ENCODE results near the gene GBP6. TPM values are rescaled to one million over a fixed set of nuclear protein-coding genes. Genes with fewer than 3 reads are reported as not detected.
A peak's percentile ranks its signal among the peaks of the same experiment; 100 is the strongest.

The GBP6 gene
- total and polyA plus RNA-seq, 8 donors = 0.05 to 0.09 (median 0.08) TPM; not detected in 5

- no peaks in the 10 kb centered on the region for H3K4me1 ChIP-seq
- H3K27me3 ChIP-seq = no peaks in the 10 kb centered on the region
- intact Hi-C loops (cut with DNase I) = no loop called here
- H3K9me3 ChIP-seq = no peaks in the 10 kb centered on the region
- 14 to 17% methylated on average over 1 of the region's 1 CpG for WGBS, 2 donors
- no peaks in the 10 kb centered on the region for H3K36me3 ChIP-seq
- H3K27ac ChIP-seq = no peak overlapping the region
- H3K4me3 ChIP-seq = no peak overlapping the region
- FAIRE-seq (no peak), ATAC-seq (peak in 2 of 4 donors; percentile 43), DNase-seq (no peak)
- TF ChIP-seq, protein P1, sequence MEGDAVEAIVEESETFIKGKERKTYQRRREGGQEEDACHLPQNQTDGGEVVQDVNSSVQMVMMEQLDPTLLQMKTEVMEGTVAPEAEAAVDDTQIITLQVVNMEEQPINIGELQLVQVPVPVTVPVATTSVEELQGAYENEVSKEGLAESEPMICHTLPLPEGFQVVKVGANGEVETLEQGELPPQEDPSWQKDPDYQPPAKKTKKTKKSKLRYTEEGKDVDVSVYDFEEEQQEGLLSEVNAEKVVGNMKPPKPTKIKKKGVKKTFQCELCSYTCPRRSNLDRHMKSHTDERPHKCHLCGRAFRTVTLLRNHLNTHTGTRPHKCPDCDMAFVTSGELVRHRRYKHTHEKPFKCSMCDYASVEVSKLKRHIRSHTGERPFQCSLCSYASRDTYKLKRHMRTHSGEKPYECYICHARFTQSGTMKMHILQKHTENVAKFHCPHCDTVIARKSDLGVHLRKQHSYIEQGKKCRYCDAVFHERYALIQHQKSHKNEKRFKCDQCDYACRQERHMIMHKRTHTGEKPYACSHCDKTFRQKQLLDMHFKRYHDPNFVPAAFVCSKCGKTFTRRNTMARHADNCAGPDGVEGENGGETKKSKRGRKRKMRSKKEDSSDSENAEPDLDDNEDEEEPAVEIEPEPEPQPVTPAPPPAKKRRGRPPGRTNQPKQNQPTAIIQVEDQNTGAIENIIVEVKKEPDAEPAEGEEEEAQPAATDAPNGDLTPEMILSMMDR (IDR thresholded peaks at IDR 0.05) = no peak
Observed at GRCh38 chr1:89351597-89352311, 12.1 kb upstream of the GBP6 start.

DNA sequence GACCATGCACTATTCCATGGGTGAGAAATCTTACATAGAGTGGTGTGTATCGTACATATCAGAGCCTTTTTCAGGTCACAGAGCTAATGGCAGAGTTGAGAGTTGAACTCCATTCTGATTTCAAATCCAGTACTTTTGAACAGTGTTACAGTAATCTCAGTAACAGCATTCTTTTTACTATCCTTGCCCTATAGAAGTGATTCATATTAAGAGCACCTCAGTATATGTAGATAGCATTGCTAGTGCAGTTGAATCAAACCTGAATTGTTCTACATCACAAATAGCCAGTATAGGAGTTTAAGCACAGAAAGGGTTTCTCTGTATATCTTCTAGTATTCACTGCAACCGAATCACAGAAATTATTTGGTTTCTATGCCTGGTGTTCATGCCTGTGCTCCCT lies 11.4 kb upstream of the GBP6 start:
- WGBS, 2 donors = 75 to 79% methylated on average over 2 of the region's 2 CpGs
- no peak overlapping the region for H3K27ac ChIP-seq
- FAIRE-seq = no peak

GRCh38 chr1:89354205-89354604 lies 9.7 kb upstream of the GBP6 start:
- ATAC-seq = no peak
- Histone ChIP-seq H3K27me3 (no peaks in the 10 kb centered on the region), H3K9me3 (no peaks in the 10 kb centered on the region), H3K4me3 (no peak overlapping the region), H3K4me1 (no peaks in the 10 kb centered on the region), H3K27ac (no peak overlapping the region), H3K36me3 (no peaks in the 10 kb centered on the region)
- FAIRE-seq = no peak
- WGBS, 2 donors = 72 to 73% methylated on average over 3 of the region's 3 CpGs
- TF ChIP-seq, protein P1 (IDR thresholded peaks at IDR 0.05) = no peak
- no peak for DNase-seq
- intact Hi-C loops (cut with DNase I) = no loop called here

More for the DNA sequence above, 11.4 kb upstream of the GBP6 start:
- DNase-seq (no peak), ATAC-seq (no peak)
- Histone ChIP-seq H3K4me1 (no peaks in the 10 kb centered on the region), H3K36me3 (no peaks in the 10 kb centered on the region), H3K9me3 (no peaks in the 10 kb centered on the region), H3K4me3 (no peak overlapping the region), H3K27me3 (no peaks in the 10 kb centered on the region)
- TF ChIP-seq, protein P1 (IDR thresholded peaks at IDR 0.05) = no peak
- intact Hi-C loops (cut with DNase I) = no loop called here

- no peaks in the 10 kb centered on the region for H3K27me3 ChIP-seq
- FAIRE-seq (no peak), ATAC-seq (no peak), DNase-seq (no peak)
- H3K9me3 ChIP-seq = no peaks in the 10 kb centered on the region
- H3K4me3 ChIP-seq = no peak overlapping the region
- no peaks in the 10 kb centered on the region for H3K4me1 ChIP-seq
- TF ChIP-seq, protein P1 (IDR thresholded peaks at IDR 0.05) = no peak
- no peaks in the 10 kb centered on the region for H3K36me3 ChIP-seq
- 88 to 95% methylated on average over 1 of the region's 1 CpG for WGBS, 2 donors
- intact Hi-C loops (cut with DNase I) = no loop called here
- H3K27ac ChIP-seq = no peak overlapping the region
Observed at GRCh38 chr1:89355056-89355455, 8.8 kb upstream of the GBP6 start.

- Histone ChIP-seq H3K4me3 (no peak overlapping the region), H3K4me1 (no peaks in the 10 kb centered on the region), H3K9me3 (no peaks in the 10 kb centered on the region), H3K27me3 (no peaks in the 10 kb centered on the region), H3K27ac (no peak overlapping the region), H3K36me3 (no peaks in the 10 kb centered on the region)
- ATAC-seq = peak; percentile 49 to 87 (median 66)
- no peak for DNase-seq
- 50 to 52% methylated on average over 8 of the region's 8 CpGs for WGBS, 2 donors
- TF ChIP-seq, protein P1 (IDR thresholded peaks at IDR 0.05) = no peak
- intact Hi-C loops (cut with DNase I) = no loop called here
- no peak for FAIRE-seq
Observed at GRCh38 chr1:89356658-89357400, 7.0 kb upstream of the GBP6 start.
